GM21717 (cell line): ENCODE results near the gene CLTC.
"Not testable (repeated sequence)": the region's sequence is repeated elsewhere in the genome, so short reads cannot be mapped to it uniquely, and the experiment has no call there.

Source experiments
- ATAC-seq: cut with Tn5 transposase; IDR thresholded peaks from one replicate; pipeline ENCODE4 v1.9.1; 2021; ENCODE audit warnings: mild to moderate bottlenecking, moderate library complexity; ENCODE audit not compliant: unreplicated experiment

Gene CLTC

GRCh38 chr17:59633658-59634359 is 14.1 kb downstream of the CLTC start:
- ATAC-seq: no peak

- ATAC-seq: no peak
These were observed 15.2 kb downstream of the CLTC start for GRCh38 chr17:59634632-59635541.

- ATAC-seq: no peak
These were observed 18.1 kb downstream of the CLTC start for GRCh38 chr17:59637611-59638310.

- no peak for ATAC-seq
These were observed 18.9 kb downstream of the CLTC start for GRCh38 chr17:59638553-59638952.

GRCh38 chr17:59641799-59642484 is 22.2 kb downstream of the CLTC start:
- peak; percentile 76 for ATAC-seq

GRCh38 chr17:59642565-59642964 is 22.9 kb downstream of the CLTC start:
- ATAC-seq: no peak

- ATAC-seq: no peak
These were observed 23.8 kb downstream of the CLTC start for GRCh38 chr17:59643159-59644140.

GRCh38 chr17:59647288-59647687 is 27.6 kb downstream of the CLTC start:
- no peak for ATAC-seq

GRCh38 chr17:59649886-59650285 is 30.2 kb downstream of the CLTC start:
- ATAC-seq: no peak

- ATAC-seq: no peak
These were observed 30.9 kb downstream of the CLTC start for GRCh38 chr17:59650642-59651041.

GRCh38 chr17:59651346-59651745 is 31.7 kb downstream of the CLTC start:
- no peak for ATAC-seq

- ATAC-seq: no peak
These were observed 32.4 kb downstream of the CLTC start for GRCh38 chr17:59652119-59652518.

- not testable (repeated sequence) for ATAC-seq
These were observed 36.9 kb downstream of the CLTC start for GRCh38 chr17:59656624-59657023.

- ATAC-seq: no peak
These were observed 46.5 kb downstream of the CLTC start for GRCh38 chr17:59666235-59666634.

- ATAC-seq: no peak
These were observed 49.1 kb downstream of the CLTC start for GRCh38 chr17:59668816-59669215.

GRCh38 chr17:59669411-59669810 is 49.7 kb downstream of the CLTC start:
- ATAC-seq: no peak

GRCh38 chr17:59669944-59670343 is 50.2 kb downstream of the CLTC start:
- no peak for ATAC-seq

GRCh38 chr17:59671386-59671785 is 51.7 kb downstream of the CLTC start:
- ATAC-seq: no peak

GRCh38 chr17:59675231-59675630 is 55.5 kb downstream of the CLTC start:
- no peak for ATAC-seq

- ATAC-seq: no peak
These were observed 57.0 kb downstream of the CLTC start for GRCh38 chr17:59676716-59677115.
